Gastroesophageal sphincter (tissue), 4 donors: ENCODE measurements around the gene MBTPS1. TPM values are rescaled to one million over a fixed set of nuclear protein-coding genes. Genes with fewer than 3 reads are reported as not detected.

Experiments
- ATAC-seq: fragments of 150-250 bp; one replicate; pipeline ENCODE4 v1.9.1; 2016; ENCODE audit warnings: mild to moderate bottlenecking, moderate library complexity
- H3K27ac ChIP-seq, 4 donors: fragments of 200-600 bp; sonication (generic) in 3 of 4; 1 replicate in 3 of 4; 2 replicates in 1 of 4; pipeline ENCODE4 v1.5.1; 2016 to 2019
- H3K27me3 ChIP-seq: fragments of 200-600 bp; sonication (generic); one replicate; pipeline ENCODE4 v1.5.1; 2019
- H3K36me3 ChIP-seq, 2 donors: fragments of 200-600 bp; sonication (generic); one replicate each; pipeline ENCODE4 v1.5.1; 2019; ENCODE audit warnings: control low read depth in 1 of 2
- H3K4me1 ChIP-seq, 3 donors: fragments of 200-600 bp; sonication (generic); 1 replicate in 2 of 3; 2 replicates in 1 of 3; pipeline ENCODE4 v1.5.1; 2016 to 2019; ENCODE audit warnings: control low read depth in 2 of 3
- H3K4me3 ChIP-seq, 2 donors: fragments of 200-600 bp; sonication (generic); one replicate each; pipeline ENCODE4 v1.5.1; 2019; ENCODE audit warnings: mild to moderate bottlenecking in 1 of 2, moderate library complexity in 1 of 2
- H3K9me3 ChIP-seq, 3 donors: fragments of 200-600 bp; sonication (generic); one replicate each; pipeline ENCODE4 v1.5.1; 2017 to 2019; ENCODE audit warnings: control low read depth in 2 of 3
- EP300 ChIP-seq: sonication (generic); formaldehyde crosslinking; IDR thresholded peaks from one replicate; pipeline ENCODE4 v1.6.1; 2017; ENCODE audit warnings: antibody characterized with exemption, mild to moderate bottlenecking
- POLR2A ChIP-seq, 2 donors: fragments of 450-650 bp; IDR thresholded peaks; one replicate each; pipeline ENCODE4 v1.6.1; 2017; ENCODE audit warnings: antibody characterized with exemption in 2 of 2, mild to moderate bottlenecking in 2 of 2, moderate library complexity in 1 of 2
- POLR2AphosphoS5 ChIP-seq: sonication (generic); formaldehyde crosslinking; IDR thresholded peaks from one replicate; pipeline ENCODE4 v1.6.1; 2017; ENCODE audit warnings: antibody characterized with exemption
- WGBS, 2 donors: methylation state at CpG; one replicate each; pipeline ENCODE4 v1.1.5; 2018; ENCODE audit warnings: low coverage in 1 of 2; 5-methylcytosine and 5-hydroxymethylcytosine counted together
- total RNA-seq, 4 donors: library from RNA; depleted of rRNA; stranded (reverse); fragments of >200 nt; gene quantifications; one replicate each; pipeline ENCODE4 v1.1.0, GENCODE V29; 2016
- TF ChIP-seq, protein P1 (sequence below), 4 experiments: fragments of 200-600 bp in 2 of 4; fragments of 450-650 bp in 2 of 4; sonication (generic) in 1 of 4; IDR thresholded peaks; one replicate each; pipeline ENCODE4 v1.5.1; 2017 to 2019; ENCODE audit warnings: antibody characterized with exemption in 4 of 4, mild to moderate bottlenecking in 2 of 4, moderate library complexity in 2 of 4

Gene MBTPS1
- total RNA-seq, 4 donors from 2014 or later: 84.0 to 98.6 (median 90.9) TPM

DNA sequence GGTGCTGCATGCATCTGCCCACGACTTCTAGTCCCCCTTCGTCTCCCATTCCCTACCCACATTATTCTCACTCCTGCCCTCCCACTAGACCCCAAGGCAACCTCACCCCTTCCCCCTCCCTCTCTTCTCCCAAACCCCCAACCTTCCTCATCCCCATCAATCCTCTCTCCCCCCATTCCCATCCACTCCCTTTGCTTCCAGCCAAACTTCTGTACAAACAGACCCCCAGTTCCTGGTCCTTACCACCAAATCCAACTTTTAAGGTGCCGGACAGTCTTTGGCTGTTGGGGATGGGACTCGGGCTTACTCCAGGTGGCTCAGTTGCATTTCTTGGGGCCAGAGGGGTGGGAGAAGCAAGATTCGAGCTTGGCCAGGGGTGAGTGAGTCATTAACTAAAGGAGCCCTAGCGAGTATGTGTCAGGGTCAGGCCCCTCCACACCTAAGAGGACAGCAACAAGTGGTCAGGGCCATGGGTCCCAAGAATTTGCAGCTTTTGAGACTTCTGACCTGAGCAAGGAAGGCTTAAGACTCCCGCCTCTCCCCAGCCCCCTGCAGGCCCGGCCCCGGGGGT, 74.3 kb downstream of the MBTPS1 start, which contains the start of gene SLC38A8:
Gene SLC38A8, minus strand, starts transcription at position 488 of the 571 bp plus-strand sequence. CDS start 638 bp downstream, outside the sequence.
- Histone ChIP-seq H3K27ac (no peak within 1 kb of the TSS), H3K4me3 (no peak within 1 kb of the TSS), H3K27me3 (peaks cover 31% of the 10 kb centered on the region), H3K9me3 (no peaks in the 10 kb centered on the region), H3K36me3 (peaks cover 0 to 4% of the 10 kb centered on the region in 2 donors), H3K4me1 (no peaks in the 10 kb centered on the region)
- 88 to 100% methylated on average over 2 to 3 of the region's 9 CpGs for WGBS, 2 donors
- TF ChIP-seq POLR2AphosphoS5: no peak
- no peak for ATAC-seq

- Histone ChIP-seq H3K27ac (no peak overlapping the region), H3K36me3 (peaks cover 0 to 1% of the 10 kb centered on the region in 2 donors), H3K4me1 (no peaks in the 10 kb centered on the region), H3K9me3 (no peaks in the 10 kb centered on the region), H3K27me3 (peaks cover 35% of the 10 kb centered on the region), H3K4me3 (no peak overlapping the region)
- WGBS, 2 donors: 77 to 97% methylated on average over 5 to 10 of the region's 17 CpGs
- TF ChIP-seq POLR2A (IDR thresholded peaks at IDR 0.05) (no peak), POLR2AphosphoS5 (no peak), EP300 (no peak)
- TF ChIP-seq, protein P1, sequence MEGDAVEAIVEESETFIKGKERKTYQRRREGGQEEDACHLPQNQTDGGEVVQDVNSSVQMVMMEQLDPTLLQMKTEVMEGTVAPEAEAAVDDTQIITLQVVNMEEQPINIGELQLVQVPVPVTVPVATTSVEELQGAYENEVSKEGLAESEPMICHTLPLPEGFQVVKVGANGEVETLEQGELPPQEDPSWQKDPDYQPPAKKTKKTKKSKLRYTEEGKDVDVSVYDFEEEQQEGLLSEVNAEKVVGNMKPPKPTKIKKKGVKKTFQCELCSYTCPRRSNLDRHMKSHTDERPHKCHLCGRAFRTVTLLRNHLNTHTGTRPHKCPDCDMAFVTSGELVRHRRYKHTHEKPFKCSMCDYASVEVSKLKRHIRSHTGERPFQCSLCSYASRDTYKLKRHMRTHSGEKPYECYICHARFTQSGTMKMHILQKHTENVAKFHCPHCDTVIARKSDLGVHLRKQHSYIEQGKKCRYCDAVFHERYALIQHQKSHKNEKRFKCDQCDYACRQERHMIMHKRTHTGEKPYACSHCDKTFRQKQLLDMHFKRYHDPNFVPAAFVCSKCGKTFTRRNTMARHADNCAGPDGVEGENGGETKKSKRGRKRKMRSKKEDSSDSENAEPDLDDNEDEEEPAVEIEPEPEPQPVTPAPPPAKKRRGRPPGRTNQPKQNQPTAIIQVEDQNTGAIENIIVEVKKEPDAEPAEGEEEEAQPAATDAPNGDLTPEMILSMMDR (IDR thresholded peaks at IDR 0.05): no peak
- ATAC-seq: no peak
Observed at GRCh38 chr16:84041881-84042280, 74.9 kb downstream of the MBTPS1 start.

DNA sequence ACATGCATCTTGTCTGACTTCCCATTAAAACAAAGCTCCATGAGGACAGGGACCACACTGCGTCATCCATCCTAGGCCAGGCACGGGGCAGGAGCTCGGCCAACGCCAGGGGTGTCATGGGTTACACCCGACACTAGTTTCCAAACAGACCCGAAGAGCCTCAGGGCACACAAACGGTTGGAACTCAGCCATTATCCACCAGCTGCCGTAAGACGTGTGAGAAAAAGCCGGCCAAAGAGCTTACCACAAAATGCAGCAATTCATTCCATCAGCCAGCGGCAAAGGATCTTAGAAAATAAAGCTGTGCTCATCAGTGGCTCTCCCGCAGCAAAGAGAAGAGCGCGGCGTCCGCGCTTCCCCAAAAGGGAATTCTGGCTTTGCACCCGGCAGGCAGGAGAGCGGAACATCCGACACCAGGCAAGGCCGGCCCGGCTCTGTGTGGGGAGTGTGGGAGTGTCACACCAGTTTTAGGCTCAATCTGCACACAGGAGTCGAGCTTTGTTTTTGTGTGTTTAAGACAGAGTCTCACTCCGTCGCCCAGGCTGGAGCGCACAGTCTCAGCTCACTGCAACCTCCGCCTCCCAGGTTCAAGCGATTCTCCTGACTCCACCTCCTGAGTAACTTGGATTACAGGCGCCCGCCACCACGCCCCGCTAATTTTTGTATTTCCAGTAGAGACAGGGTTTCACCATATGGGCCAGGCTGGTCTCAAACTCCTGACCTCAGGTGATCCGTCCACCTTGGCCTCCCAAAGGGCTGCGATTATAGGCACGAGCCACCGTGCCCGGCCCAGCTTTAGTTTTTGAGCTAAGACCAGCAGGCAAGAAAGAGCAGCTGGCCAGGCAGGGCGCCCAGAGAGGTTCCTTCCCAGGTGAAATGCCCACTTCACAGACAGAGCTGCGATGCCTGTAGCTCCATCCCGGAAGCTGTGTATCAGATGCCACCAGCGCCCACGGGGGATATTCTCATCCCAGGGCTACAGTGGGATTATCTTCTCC, 75.6 kb downstream of the MBTPS1 start:
- TF ChIP-seq POLR2AphosphoS5 (no peak), EP300 (no peak)
- TF ChIP-seq, protein P1 (IDR thresholded peaks at IDR 0.05): no peak
- Histone ChIP-seq H3K36me3 (no peaks in the 10 kb centered on the region), H3K9me3 (peaks cover 0 to 8% (median 0%) of the 10 kb centered on the region in 3 donors), H3K4me1 (no peaks in the 10 kb centered on the region), H3K27me3 (peaks cover 35% of the 10 kb centered on the region), H3K4me3 (no peak overlapping the region), H3K27ac (no peak overlapping the region)
- no peak for ATAC-seq
- 74 to 76% methylated on average over 5 to 20 of the region's 42 CpGs for WGBS, 2 donors

DNA sequence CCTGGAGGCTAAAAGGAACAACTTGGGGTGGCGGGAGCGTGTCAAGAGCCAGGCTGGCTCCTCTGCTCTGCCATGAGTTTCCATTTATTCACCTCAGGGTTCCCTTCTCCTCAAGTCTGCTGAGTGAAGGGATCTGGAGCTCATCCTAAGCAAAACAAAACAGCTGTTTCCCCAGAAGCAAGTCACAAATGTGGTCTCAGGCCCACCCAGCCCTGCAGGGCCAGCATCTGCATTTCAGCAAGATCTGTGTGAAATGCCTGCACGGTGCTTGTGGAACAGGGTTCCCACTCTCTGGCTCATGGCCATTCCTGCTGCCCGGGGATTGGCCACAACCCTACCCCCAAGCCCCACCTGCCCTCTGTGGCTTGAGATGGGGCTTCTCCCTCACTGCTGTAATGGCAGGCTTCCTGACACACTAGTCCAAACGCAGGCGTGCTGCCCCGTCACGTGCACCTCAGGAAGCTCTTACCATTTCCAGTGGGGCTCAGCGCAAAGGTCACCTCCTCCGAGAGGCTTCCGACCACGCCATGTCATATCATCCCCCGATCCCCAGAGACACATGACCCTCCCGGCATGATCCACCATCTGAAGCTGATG, 76.4 kb downstream of the MBTPS1 start:
- no peak for ATAC-seq
- no peaks in the 10 kb centered on the region for H3K4me1 ChIP-seq
- 71 to 100% methylated on average over 1 to 8 of the region's 14 CpGs for WGBS, 2 donors
- H3K9me3 ChIP-seq: peaks cover 0 to 14% (median 0%) of the 10 kb centered on the region in 3 donors
- TF ChIP-seq POLR2A (IDR thresholded peaks at IDR 0.05) (no peak), EP300 (no peak), POLR2AphosphoS5 (no peak)
- TF ChIP-seq, protein P1 (IDR thresholded peaks at IDR 0.05): no peak
- no peaks in the 10 kb centered on the region for H3K36me3 ChIP-seq
- H3K27ac ChIP-seq: no peak overlapping the region
- H3K27me3 ChIP-seq: peaks cover 35% of the 10 kb centered on the region
- no peak overlapping the region for H3K4me3 ChIP-seq

DNA sequence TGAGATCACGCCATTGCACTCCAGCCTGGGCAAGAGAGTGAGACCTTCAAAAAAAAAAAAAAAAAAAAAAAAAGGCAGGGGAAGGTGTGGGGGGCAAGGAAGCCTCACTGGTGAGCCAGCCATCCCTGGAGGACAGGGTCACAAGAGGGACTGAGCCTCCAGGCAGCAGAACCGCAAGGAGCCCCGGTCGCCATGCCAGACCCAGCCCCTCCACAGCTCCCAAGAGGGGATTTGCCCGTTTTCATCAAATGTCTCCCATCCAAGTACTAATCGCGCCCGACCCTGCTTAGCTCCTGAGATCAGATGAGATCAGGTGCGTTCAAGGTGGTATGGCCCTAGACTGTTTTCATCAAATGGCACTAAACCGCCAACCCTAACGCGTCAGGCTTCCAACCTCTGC, 77.0 kb downstream of the MBTPS1 start:
- Histone ChIP-seq H3K27ac (no peak overlapping the region), H3K36me3 (no peaks in the 10 kb centered on the region), H3K4me1 (no peaks in the 10 kb centered on the region), H3K9me3 (peaks cover 0 to 14% (median 0%) of the 10 kb centered on the region in 3 donors), H3K4me3 (no peak overlapping the region), H3K27me3 (peaks cover 35% of the 10 kb centered on the region)
- TF ChIP-seq, protein P1 (IDR thresholded peaks at IDR 0.05): no peak
- no peak for TF ChIP-seq POLR2A (IDR thresholded peaks at IDR 0.05)
- TF ChIP-seq POLR2AphosphoS5: no peak
- no peak for TF ChIP-seq EP300
- ATAC-seq: no peak
- 91 to 97% methylated on average over 6 to 9 of the region's 12 CpGs for WGBS, 2 donors
